Erythroblast (primary cell): Measurements from ENCODE around the gene L3MBTL4.

Source experiments
- GATA1 ChIP-seq: IDR thresholded peaks from 2 replicates; pipeline ENCODE4 v1.6.1; 2011; ENCODE audit warnings: low read depth, mild to moderate bottlenecking, control low read depth, low read length, moderate library complexity
- POLR2A ChIP-seq: IDR thresholded peaks from 2 replicates; pipeline ENCODE4 v1.6.1; 2011; ENCODE audit warnings: mild to moderate bottlenecking, low read length

- TF ChIP-seq POLR2A (no peak), GATA1 (no peak)
These were observed 57.0 kb downstream of the L3MBTL4 start for GRCh38 chr18:6357668-6358067.
